ENCODE results near the gene PEX14. TPM values are rescaled to one million over a fixed set of nuclear protein-coding genes. Genes with fewer than 3 reads are reported as not detected.

The PEX14 gene
- polyA plus RNA-seq, 1 donor from 2014 or later, result 13.5 TPM

GRCh38 chr1:10671090-10671489, 196.3 kb downstream of the PEX14 start:
- H3F3A ChIP-seq (ENCODE audit: insufficient read depth, low read length, poor library complexity, severe bottlenecking), result no peaks in the 10 kb centered on the region
- H3K27ac ChIP-seq (ENCODE audit: low read length), result no peak overlapping the region
- H3K4me2 ChIP-seq (ENCODE audit: low read length), result no peak overlapping the region
- no peaks in the 10 kb centered on the region for H3K79me2 ChIP-seq (replicated peaks; ENCODE audit: insufficient read depth, low read length)
- H3K36me3 ChIP-seq (ENCODE audit: insufficient read depth, low read length), result no peaks in the 10 kb centered on the region
- H2AFZ ChIP-seq (ENCODE audit: low read depth, low read length), result no peak overlapping the region
- no peaks in the 10 kb centered on the region for H3K27me3 ChIP-seq (ENCODE audit: insufficient read depth, low read depth, low read length)
- H3K9ac ChIP-seq (ENCODE audit: low read length), result no peak overlapping the region
- H3K9me3 ChIP-seq (ENCODE audit: low read length), result no peaks in the 10 kb centered on the region
- no peak for TF ChIP-seq TAF1 (IDR thresholded peaks at IDR 0.05; ENCODE audit: low read depth)
- peak; percentile 22 for TF ChIP-seq POLR2AphosphoS5 (IDR thresholded peaks at IDR 0.05)
- peak; percentile 71 for TF ChIP-seq MXI1 (conservative IDR thresholded peaks at IDR 0.05; ENCODE audit: poor library complexity, severe bottlenecking)
- H4K20me1 ChIP-seq (ENCODE audit: insufficient read depth), result no peaks in the 10 kb centered on the region
- no peaks in the 10 kb centered on the region for H3K9me2 ChIP-seq (ENCODE audit: insufficient read depth, low read length)
- no peak overlapping the region for H3K4me3 ChIP-seq (ENCODE audit: low read length)

- Histone ChIP-seq H3K4me2 (ENCODE audit: low read length) (no peak overlapping the region), H3K9me3 (ENCODE audit: low read length) (no peaks in the 10 kb centered on the region), H3F3A (ENCODE audit: insufficient read depth, low read length, poor library complexity, severe bottlenecking) (no peaks in the 10 kb centered on the region), H3K9ac (ENCODE audit: low read length) (no peak overlapping the region), H3K79me2 (replicated peaks; ENCODE audit: insufficient read depth, low read length) (no peaks in the 10 kb centered on the region), H2AFZ (ENCODE audit: low read depth, low read length) (no peak overlapping the region), H3K27me3 (ENCODE audit: insufficient read depth, low read depth, low read length) (no peaks in the 10 kb centered on the region), H3K36me3 (ENCODE audit: insufficient read depth, low read length) (no peaks in the 10 kb centered on the region), H3K27ac (ENCODE audit: low read length) (no peak overlapping the region), H4K20me1 (ENCODE audit: insufficient read depth) (no peaks in the 10 kb centered on the region), H3K9me2 (ENCODE audit: insufficient read depth, low read length) (no peaks in the 10 kb centered on the region), H3K4me3 (ENCODE audit: low read length) (no peak overlapping the region)
- no peak for TF ChIP-seq EP300 (conservative IDR thresholded peaks at IDR 0.05; ENCODE audit: poor library complexity, severe bottlenecking)
- TF ChIP-seq TAF1 (IDR thresholded peaks at IDR 0.05; ENCODE audit: low read depth), result no peak
- no peak for TF ChIP-seq SMC3 (conservative IDR thresholded peaks at IDR 0.05; ENCODE audit: poor library complexity)
- TF ChIP-seq REST (IDR thresholded peaks at IDR 0.05; ENCODE audit: borderline replicate concordance), result no peak
- no peak for TF ChIP-seq MXI1 (conservative IDR thresholded peaks at IDR 0.05; ENCODE audit: poor library complexity, severe bottlenecking)
- TF ChIP-seq CTCF (IDR thresholded peaks at IDR 0.05; ENCODE audit: poor library complexity, severe bottlenecking), result no peak
- TF ChIP-seq EZH2 (IDR thresholded peaks at IDR 0.05; ENCODE audit: borderline replicate concordance, insufficient read depth, low read length, poor library complexity, severe bottlenecking), result no peak
- TF ChIP-seq POLR2AphosphoS5 (IDR thresholded peaks at IDR 0.05), result no peak
- TF ChIP-seq RAD21 (conservative IDR thresholded peaks at IDR 0.05), result no peak
These were observed 197.0 kb downstream of the PEX14 start for GRCh38 chr1:10671622-10672342.
